GM12878 (cell line): Measurements from ENCODE around the gene CACNB3. TPM values are rescaled to one million over a fixed set of nuclear protein-coding genes. Genes with fewer than 3 reads are reported as not detected.

ENCODE experiments used
- ATAC-seq: fragments of 200-7000 bp; cut with Tn5 transposase; 3 replicates; pipeline ENCODE4 v1.9.1; 2020; ENCODE audit warnings: mild to moderate bottlenecking, moderate library complexity
- BruUV-seq: library from RNA; stranded (reverse); fragments of 400-500 nt; replicated peaks from 2 replicates; lab custom pipeline; 2021; lab: Mats Ljungman, UMichigan
- CTCF ChIA-PET: fragments of 300-600 bp; sonication (Branson Sonifier 250); formaldehyde crosslinking; extraction: SDS; loops from one replicate; lab custom pipeline; 2021; ENCODE audit warnings: inconsistent platforms; lab: Yijun Ruan, JAX
- POLR2A ChIA-PET: fragments of 350-600 bp; formaldehyde crosslinking; extraction: SDS; loops from one replicate; lab custom pipeline; 2021; ENCODE audit warnings: inconsistent platforms; lab: Charles Lee
- RAD21 ChIA-PET: fragments of 300-600 bp; sonication (Branson Sonifier 250); formaldehyde crosslinking; loops from one replicate; lab custom pipeline; 2023; ENCODE audit warnings: antibody characterized with exemption; ENCODE audit not compliant: unreplicated experiment; lab: Charles Lee
- SMC1A ChIA-PET: fragments of 300-600 bp; sonication (Branson Sonifier 250); formaldehyde crosslinking; loops from one replicate; lab custom pipeline; 2023; ENCODE audit not compliant: unreplicated experiment, uncharacterized antibody; lab: Charles Lee
- DNase-seq: peaks from one replicate; pipeline ENCODE4 v3.0.0-alpha.2; 2011; ENCODE audit warnings: low read depth, low spot score
- FAIRE-seq: peaks from 3 replicates; lab custom pipeline; 2011; peaks lifted over from hg19 to GRCh38; lab: Jason Lieb, UNC
- H2AFZ ChIP-seq: 2 replicates; pipeline ENCODE4 v1.6.0; 2011; ENCODE audit warnings: low read depth, low read length, control low read depth; ENCODE audit not compliant: control insufficient read depth
- H3K27ac ChIP-seq: 2 replicates; pipeline ENCODE4 v1.5.1; 2011; ENCODE audit warnings: control low read depth; ENCODE audit not compliant: control insufficient read depth, insufficient read depth
- H3K27me3 ChIP-seq, 2 experiments: replicated peaks in 1 of 2; 2 replicates each; pipeline versions ENCODE4 v1.6.0 to v1.6.1; 2011; ENCODE audit warnings: low read length in 1 of 2; ENCODE audit not compliant: control insufficient read depth in 2 of 2, insufficient read depth in 2 of 2
- H3K36me3 ChIP-seq, 2 experiments: 2 replicates each; pipeline ENCODE4 v1.5.1; 2011; ENCODE audit warnings: low read length in 1 of 2; ENCODE audit not compliant: control insufficient read depth in 2 of 2, insufficient read depth in 2 of 2
- H3K4me1 ChIP-seq: 2 replicates; pipeline ENCODE4 v1.6.1; 2011; ENCODE audit warnings: mild to moderate bottlenecking, low read length, moderate library complexity, mixed read lengths; ENCODE audit not compliant: control insufficient read depth, insufficient read depth
- H3K4me2 ChIP-seq: 2 replicates; pipeline ENCODE4 v1.6.0; 2011; ENCODE audit warnings: control low read depth; ENCODE audit not compliant: control insufficient read depth, insufficient read depth
- H3K4me3 ChIP-seq: fragments of 200-600 bp; sonication (generic); 2 replicates; pipeline ENCODE4 v1.5.1; 2016
- H3K79me2 ChIP-seq: 2 replicates; pipeline ENCODE4 v1.6.0; 2011; ENCODE audit warnings: low read length; ENCODE audit not compliant: control insufficient read depth, insufficient read depth
- H3K9ac ChIP-seq: 2 replicates; pipeline ENCODE4 v1.8.0; 2011; ENCODE audit warnings: low read length, control low read depth, mixed read lengths; ENCODE audit not compliant: control insufficient read depth, insufficient read depth
- H3K9me3 ChIP-seq: replicated peaks from 3 replicates; pipeline ENCODE4 v1.5.1; 2011; ENCODE audit warnings: mild to moderate bottlenecking, low read length; ENCODE audit not compliant: control insufficient read depth, insufficient read depth
- H4K20me1 ChIP-seq: 2 replicates; pipeline ENCODE4 v1.6.0; 2011; ENCODE audit not compliant: control insufficient read depth, insufficient read depth
- CBX3 ChIP-seq: fragments of 200-600 bp; sonication (generic); IDR thresholded peaks from 2 replicates; pipeline ENCODE4 v1.6.1; 2016; ENCODE audit warnings: low read depth, borderline replicate concordance
- EP300 ChIP-seq, 2 experiments: fragments of 150-350 bp in 1 of 2; IDR thresholded peaks; 2 replicates each; pipeline ENCODE4 v1.6.1; 2011 to 2012; ENCODE audit warnings: low read depth in 2 of 2, low read length in 2 of 2, borderline replicate concordance in 1 of 2, improper control_type of control experiment in 1 of 2, inconsistent platforms in 1 of 2; ENCODE audit not compliant: control insufficient read depth in 1 of 2
- ESRRA ChIP-seq: IDR thresholded peaks from 2 replicates; pipeline ENCODE4 v1.6.1; 2012; ENCODE audit warnings: mild to moderate bottlenecking, low read length, improper control_type of control experiment
- HDAC2 ChIP-seq: fragments of 200-600 bp; sonication (generic); IDR thresholded peaks from 2 replicates; pipeline ENCODE4 v1.6.1; 2017
- KDM1A ChIP-seq: fragments of 200-600 bp; sonication (generic); IDR thresholded peaks from 2 replicates; pipeline ENCODE4 v1.6.1; 2016; ENCODE audit warnings: borderline replicate concordance
- KLF5 ChIP-seq: fragments of 450-650 bp; IDR thresholded peaks from 2 replicates; pipeline ENCODE4 v1.6.1; 2014; ENCODE audit warnings: mild to moderate bottlenecking; ENCODE audit not compliant: partially characterized antibody
- MYC ChIP-seq: IDR thresholded peaks from 2 replicates; pipeline ENCODE4 v1.6.1; 2011; ENCODE audit warnings: mild to moderate bottlenecking, low read length, moderate library complexity, inconsistent platforms; ENCODE audit not compliant: insufficient read depth, insufficient replicate concordance, insufficient read length, severe bottlenecking
- RAD51 ChIP-seq: fragments of 450-650 bp; IDR thresholded peaks from 2 replicates; pipeline ENCODE4 v1.6.1; 2016; ENCODE audit warnings: moderate library complexity, mild to moderate bottlenecking, inconsistent platforms
- RB1 ChIP-seq: fragments of 450-650 bp; formaldehyde crosslinking; IDR thresholded peaks from 2 replicates; pipeline ENCODE4 v1.6.1; 2017; ENCODE audit warnings: mild to moderate bottlenecking, borderline replicate concordance
- RELB ChIP-seq: fragments of 450-650 bp; IDR thresholded peaks from 2 replicates; pipeline ENCODE4 v1.6.1; 2017; ENCODE audit warnings: low read depth, mild to moderate bottlenecking, moderate library complexity
- SMAD1 ChIP-seq: fragments of 450-650 bp; IDR thresholded peaks from 2 replicates; pipeline ENCODE4 v1.6.1; 2018; ENCODE audit warnings: mild to moderate bottlenecking, low read depth; ENCODE audit not compliant: partially characterized antibody
- STAT1 ChIP-seq: fragments of 450-650 bp; conservative IDR thresholded peaks from 2 replicates; pipeline ENCODE4 v1.6.1; 2014; ENCODE audit warnings: antibody characterized with exemption, mild to moderate bottlenecking
- YY1 ChIP-seq: IDR thresholded peaks from 2 replicates; pipeline ENCODE4 v1.6.1; 2011; ENCODE audit warnings: low read depth, mild to moderate bottlenecking, low read length
- ZBED1 ChIP-seq: IDR thresholded peaks from 2 replicates; pipeline ENCODE4 v1.6.1; 2016; ENCODE audit warnings: borderline replicate concordance
- ZBTB40 ChIP-seq: fragments of 450-650 bp; IDR thresholded peaks from 2 replicates; pipeline ENCODE4 v1.6.1; 2016; ENCODE audit warnings: mild to moderate bottlenecking, moderate library complexity, borderline replicate concordance
- ZNF207 ChIP-seq: fragments of 450-650 bp; IDR thresholded peaks from 2 replicates; pipeline ENCODE4 v1.6.1; 2014; ENCODE audit warnings: antibody characterized with exemption, mild to moderate bottlenecking, borderline replicate concordance
- ZNF622 ChIP-seq: fragments of 450-650 bp; IDR thresholded peaks from 2 replicates; pipeline ENCODE4 v1.6.1; 2017; ENCODE audit warnings: mild to moderate bottlenecking, inconsistent platforms
- WGBS: methylation state at CpG from one replicate; pipeline ENCODE4 v1.1.6; 2016; ENCODE audit warnings: low lambda C conversion rate; ENCODE audit not compliant: insufficient replicate concordance, insufficient coverage; ENCODE audit errors: missing lambda C conversion rate; 5-methylcytosine and 5-hydroxymethylcytosine counted together
- in situ Hi-C: fragments of 300-500 bp; cut with MboI; formaldehyde crosslinking; loops from 9 replicates; pipeline ENCODE4 v1.14.3; 2018; ENCODE audit warnings: mixed read lengths
- intact Hi-C: fragments of 100-400 bp; cut with micrococcal nuclease; formaldehyde crosslinking; loops from one replicate; pipeline ENCODE4 v1.14.2; 2022; ENCODE audit not compliant: unreplicated experiment
- polyA plus RNA-seq, 11 experiments: library from polyadenylated mRNA; depleted of rRNA in 4 of 11; unstranded in 6 of 11; stranded (reverse) in 5 of 11; fragments of >200 nt; fragmentation: Nextera tagmentation in 4 of 11; fragmentation: Illumina TruSeq in 1 of 11; extraction: Ambion mirVana in 4 of 11; extraction: Trizol in 1 of 11; gene quantifications; 1 replicate in 1 of 11; 2 replicates in 10 of 11; pipeline versions ENCODE4 v1.2.1 to v1.2.3, GENCODE V29; 2011 to 2016; ENCODE audit warnings: inconsistent platforms in 2 of 11, missing spikeins in 2 of 11, low read depth in 1 of 11
- total RNA-seq, 4 experiments: library from RNA; depleted of rRNA in 3 of 4; stranded (reverse); fragments of >200 nt in 3 of 4; fragmentation: Illumina TruSeq in 1 of 4; extraction: Trizol in 1 of 4; gene quantifications; 2 replicates each; pipeline versions ENCODE4 v1.2.1 to v1.2.3, GENCODE V29; 2013 to 2021

The CACNB3 gene
- total and polyA plus RNA-seq, 10 of the 15 experiments (the other 5 are each of a cell fraction or from before 2014, with no cell fraction given), result 0.78 to 5.0 (median 1.7) TPM

GRCh38 chr12:48826209-48826855, 8.0 kb downstream of the CACNB3 start:
- DNase-seq (no peak), FAIRE-seq (no peak), ATAC-seq (no peak)
- 78% methylated on average over 15 of the region's 15 CpGs for WGBS
- POLR2A ChIA-PET, result no interaction called here
- Histone ChIP-seq H3K79me2 (no peaks in the 10 kb centered on the region), H3K9me3 (no peaks in the 10 kb centered on the region), H3K27me3 (no peaks in the 10 kb centered on the region; a peak in 1 of 4 replicates), H3K4me1 (no peaks in the 10 kb centered on the region; the same call in 1 of the 2 replicates), H3K4me3 (no peak overlapping the region), H3K36me3 (peaks cover 19 to 22% of the 10 kb centered on the region in 2 experiments; a peak in 3 of 4 replicates), H4K20me1 (no peaks in the 10 kb centered on the region), H3K27ac (no peak overlapping the region), H3K4me2 (no peak overlapping the region), H2AFZ (no peak overlapping the region), H3K9ac (no peak overlapping the region)
- CTCF ChIA-PET, result interaction anchor here (1.0 to 4.2 kb wide), 5 partner anchors 10 to 171 kb away, joined by 3 to 26 read pairs (median 3); no protein-coding TSS in a partner anchor
- no TSS peak for BruUV-seq
- in situ Hi-C loops, result no loop called here
- RAD21 ChIA-PET, result interaction anchor here (1.1 kb wide), 1 partner anchor 73 kb away, joined by 3 read pairs; no protein-coding TSS in a partner anchor
- SMC1A ChIA-PET, result no interaction called here
- intact Hi-C loops, result no loop called here
- TF ChIP-seq KDM1A (no peak), ESRRA (no peak), STAT1 (no peak), RAD51 (no peak), HDAC2 (no peak), ZBTB40 (no peak), SMAD1 (no peak), YY1 (no peak), RELB (no peak), ZBED1 (no peak), ZNF622 (no peak), KLF5 (no peak), CBX3 (no peak), MYC (no peak), ZNF207 (no peak), RB1 (no peak), EP300 (IDR thresholded peaks at IDR 0.05; ENCODE audit: borderline replicate concordance in 1 of 2, control insufficient read depth in 1 of 2, low read depth in 2 of 2, low read length in 2 of 2) (no peak)
